SK-N-SH (cell line): Measurements from ENCODE around the gene IL13. TPM values are rescaled to one million over a fixed set of nuclear protein-coding genes. Genes with fewer than 3 reads are reported as not detected.

ENCODE experiments used
- CTCF ChIA-PET: fragments of 300-600, 350-600 bp; formaldehyde crosslinking; extraction: SDS; loops from one replicate; lab custom pipeline; 2021; lab: Yijun Ruan, JAX
- POLR2A ChIA-PET: fragments of 350-600 bp; sonication (Branson Sonifier 250); formaldehyde crosslinking; extraction: SDS; loops from one replicate; lab custom pipeline; 2020; ENCODE audit warnings: antibody characterized with exemption, inconsistent platforms; lab: Yijun Ruan, JAX
- DNase-seq: peaks from one replicate; pipeline ENCODE4 v3.0.0; 2012
- H2AFZ ChIP-seq: fragments of 200-600 bp; sonication (generic); 2 replicates; pipeline ENCODE4 v1.8.1; 2016; ENCODE audit warnings: antibody characterized with exemption, mild to moderate bottlenecking, low read depth
- H3F3A ChIP-seq: fragments of 200-600 bp; sonication (generic); replicated peaks from 2 replicates; pipeline ENCODE3; 2016; ENCODE audit warnings: antibody characterized with exemption, mild to moderate bottlenecking; ENCODE audit not compliant: insufficient read depth
- H3K27ac ChIP-seq, 2 experiments: fragments of 200-500 bp in 1 of 2; fragments of 200-600 bp in 1 of 2; sonication (Bioruptor generic) in 1 of 2; sonication (generic), shearing (Covaris generic) in 1 of 2; 2 replicates each; pipeline versions ENCODE4 v1.5.1 to v1.6.1; 2014 to 2016; ENCODE audit warnings: low read depth in 2 of 2, inconsistent platforms in 1 of 2, low read length in 1 of 2, mild to moderate bottlenecking in 1 of 2, mixed read lengths in 1 of 2
- H3K27me3 ChIP-seq: fragments of 200-600 bp; sonication (generic), shearing (Covaris generic); 2 replicates; pipeline ENCODE4 v1.6.1; 2016; ENCODE audit warnings: mixed run types; ENCODE audit not compliant: insufficient read depth
- H3K36me3 ChIP-seq, 2 experiments: fragments of 200-500 bp in 1 of 2; fragments of 200-600 bp in 1 of 2; sonication (Bioruptor generic) in 1 of 2; sonication (generic) in 1 of 2; replicated peaks in 1 of 2; 2 replicates each; pipeline versions ENCODE3 to v1.5.1; 2014 to 2016; ENCODE audit warnings: low read length in 1 of 2, mild to moderate bottlenecking in 1 of 2; ENCODE audit not compliant: insufficient read depth in 2 of 2, control insufficient read depth in 1 of 2
- H3K4me1 ChIP-seq, 2 experiments: fragments of 200-500 bp in 1 of 2; fragments of 200-600 bp in 1 of 2; sonication (Bioruptor generic) in 1 of 2; sonication (generic), shearing (Covaris generic) in 1 of 2; 2 replicates each; pipeline versions ENCODE4 v1.5.1 to v1.6.1; 2014 to 2016; ENCODE audit warnings: low read depth in 1 of 2, low read length in 1 of 2, mixed run types in 1 of 2; ENCODE audit not compliant: insufficient read depth in 2 of 2, control insufficient read depth in 1 of 2
- H3K4me2 ChIP-seq: fragments of 200-600 bp; sonication (generic), shearing (Covaris generic); 2 replicates; pipeline ENCODE4 v1.6.1; 2017; ENCODE audit warnings: mixed run types
- H3K4me3 ChIP-seq, 2 experiments: fragments of 200-500 bp in 1 of 2; fragments of 200-600 bp in 1 of 2; sonication (Bioruptor generic) in 1 of 2; sonication (generic), shearing (Covaris generic) in 1 of 2; 2 replicates each; pipeline versions ENCODE4 v1.5.1 to v1.8.1; 2014 to 2016; ENCODE audit warnings: low read depth in 2 of 2, inconsistent platforms in 1 of 2, low read length in 1 of 2, mild to moderate bottlenecking in 1 of 2, mixed read lengths in 1 of 2, moderate library complexity in 1 of 2
- H3K79me2 ChIP-seq: fragments of 200-600 bp; sonication (generic); 2 replicates; pipeline ENCODE4 v1.8.1; 2017; ENCODE audit warnings: mild to moderate bottlenecking; ENCODE audit not compliant: insufficient read depth
- H3K9ac ChIP-seq: fragments of 200-600 bp; sonication (generic); 2 replicates; pipeline ENCODE4 v1.6.1; 2017; ENCODE audit warnings: mixed run types
- H3K9me2 ChIP-seq: fragments of 200-600 bp; sonication (generic); 2 replicates; pipeline ENCODE4 v1.6.1; 2017; ENCODE audit warnings: mixed run types
- H3K9me3 ChIP-seq: fragments of 200-600 bp; sonication (generic); 2 replicates; pipeline ENCODE4 v1.6.1; 2017; ENCODE audit warnings: mixed run types, mild to moderate bottlenecking, moderate library complexity
- H4K20me1 ChIP-seq: fragments of 200-600 bp; sonication (generic); 2 replicates; pipeline ENCODE4 v1.6.1; 2017; ENCODE audit warnings: mild to moderate bottlenecking, mixed run types; ENCODE audit not compliant: insufficient read depth
- EP300 ChIP-seq, 2 experiments: IDR thresholded peaks; 2 replicates each; pipeline versions ENCODE4 v1.4.0 to v1.6.1; 2012; ENCODE audit warnings: borderline replicate concordance in 1 of 2, low read depth in 1 of 2, low read length in 1 of 2
- EZH2phosphoT487 ChIP-seq: fragments of 200-600 bp; sonication (generic); IDR thresholded peaks from 2 replicates; pipeline ENCODE4 v1.6.1; 2017; ENCODE audit warnings: low read depth, mixed run types, mild to moderate bottlenecking, antibody characterized with exemption, moderate library complexity, borderline replicate concordance
- FOSL2 ChIP-seq: IDR thresholded peaks from 2 replicates; pipeline ENCODE4 v1.4.0; 2012; ENCODE audit warnings: low read depth, mild to moderate bottlenecking, moderate library complexity, borderline replicate concordance
- FOXJ3 ChIP-seq: sonication (generic); formaldehyde crosslinking; IDR thresholded peaks from 2 replicates; pipeline ENCODE4 v1.5.1; 2020; ENCODE audit warnings: mild to moderate bottlenecking, missing genetic modification reagents
- GATA2 ChIP-seq: sonication (generic); formaldehyde crosslinking; IDR thresholded peaks from 2 replicates; pipeline ENCODE4 v1.5.0; 2020; ENCODE audit warnings: mild to moderate bottlenecking, missing genetic modification reagents
- IRF3 ChIP-seq: fragments of 150-350 bp; IDR thresholded peaks from 2 replicates; pipeline ENCODE4 v1.6.1; 2016; ENCODE audit warnings: mild to moderate bottlenecking, low read depth, low read length
- JUND ChIP-seq: IDR thresholded peaks from 2 replicates; pipeline ENCODE4 v1.4.0; 2012
- MEF2A ChIP-seq: IDR thresholded peaks from 2 replicates; pipeline ENCODE4 v1.4.0; 2012; ENCODE audit warnings: low read depth, borderline replicate concordance
- PBX3 ChIP-seq: IDR thresholded peaks from 2 replicates; pipeline ENCODE4; 2012
- POLR2AphosphoS5 ChIP-seq: IDR thresholded peaks from 2 replicates; pipeline ENCODE4 v1.6.1; 2012; ENCODE audit warnings: low read depth, low read length
- RAD21 ChIP-seq: IDR thresholded peaks from 2 replicates; pipeline ENCODE4 v1.6.1; 2012; ENCODE audit warnings: mild to moderate bottlenecking, low read length
- RCOR1 ChIP-seq: fragments of 150-350 bp; IDR thresholded peaks from 2 replicates; pipeline ENCODE4 v1.6.1; 2017; ENCODE audit warnings: antibody characterized with exemption, low read length
- RFX5 ChIP-seq: IDR thresholded peaks from 2 replicates; pipeline ENCODE4 v1.6.1; 2012; ENCODE audit warnings: mild to moderate bottlenecking, improper control_type of control experiment, low read length
- RXRA ChIP-seq: IDR thresholded peaks from 2 replicates; pipeline ENCODE4 v1.4.0; 2012; ENCODE audit warnings: low read depth, mild to moderate bottlenecking, borderline replicate concordance
- SIN3A ChIP-seq: IDR thresholded peaks from 2 replicates; pipeline ENCODE4 v1.6.1; 2012; ENCODE audit warnings: low read depth, mild to moderate bottlenecking, low read length, moderate library complexity, borderline replicate concordance
- TCF12 ChIP-seq: IDR thresholded peaks from 2 replicates; pipeline ENCODE4 v1.4.0; 2012
- TEAD4 ChIP-seq: IDR thresholded peaks from 2 replicates; pipeline ENCODE4 v1.4.0; 2012; ENCODE audit warnings: mild to moderate bottlenecking, borderline replicate concordance; ENCODE audit not compliant: insufficient read depth
- USF2 ChIP-seq: fragments of 150-350 bp; IDR thresholded peaks from 2 replicates; pipeline ENCODE4 v1.6.1; 2017; ENCODE audit warnings: antibody characterized with exemption, low read length, low read depth, borderline replicate concordance
- WGBS: methylation state at CpG from one replicate; pipeline ENCODE4 v1.1.6; 2017; ENCODE audit warnings: low lambda C conversion rate; 5-methylcytosine and 5-hydroxymethylcytosine counted together
- polyA plus RNA-seq, 3 experiments: library from polyadenylated mRNA; depleted of rRNA; stranded (reverse); fragments of >200 nt; gene quantifications; 2 replicates each; pipeline ENCODE4 v1.2.3, GENCODE V29; 2012
- TF ChIP-seq, protein P1 (sequence below): fragments of 200-600 bp; sonication (generic); IDR thresholded peaks from 2 replicates; pipeline ENCODE4 v1.6.1; 2017; ENCODE audit warnings: antibody characterized with exemption, mild to moderate bottlenecking, moderate library complexity
- TF ChIP-seq, protein P2 (sequence below): IDR thresholded peaks from 2 replicates; pipeline ENCODE4 v1.6.1; 2012; ENCODE audit warnings: mild to moderate bottlenecking, low read depth, low read length, moderate library complexity

The IL13 gene
- polyA plus RNA-seq, 1 of the 3 experiments (the other 2 are of a cell fraction): 0.08 TPM

GRCh38 chr5:132689513-132689912 is 31.5 kb downstream of the IL13 start:
- no peak for TF ChIP-seq GATA2 (CRISPR knock-in tag)
- no peak for TF ChIP-seq TEAD4
- TF ChIP-seq, protein P1, sequence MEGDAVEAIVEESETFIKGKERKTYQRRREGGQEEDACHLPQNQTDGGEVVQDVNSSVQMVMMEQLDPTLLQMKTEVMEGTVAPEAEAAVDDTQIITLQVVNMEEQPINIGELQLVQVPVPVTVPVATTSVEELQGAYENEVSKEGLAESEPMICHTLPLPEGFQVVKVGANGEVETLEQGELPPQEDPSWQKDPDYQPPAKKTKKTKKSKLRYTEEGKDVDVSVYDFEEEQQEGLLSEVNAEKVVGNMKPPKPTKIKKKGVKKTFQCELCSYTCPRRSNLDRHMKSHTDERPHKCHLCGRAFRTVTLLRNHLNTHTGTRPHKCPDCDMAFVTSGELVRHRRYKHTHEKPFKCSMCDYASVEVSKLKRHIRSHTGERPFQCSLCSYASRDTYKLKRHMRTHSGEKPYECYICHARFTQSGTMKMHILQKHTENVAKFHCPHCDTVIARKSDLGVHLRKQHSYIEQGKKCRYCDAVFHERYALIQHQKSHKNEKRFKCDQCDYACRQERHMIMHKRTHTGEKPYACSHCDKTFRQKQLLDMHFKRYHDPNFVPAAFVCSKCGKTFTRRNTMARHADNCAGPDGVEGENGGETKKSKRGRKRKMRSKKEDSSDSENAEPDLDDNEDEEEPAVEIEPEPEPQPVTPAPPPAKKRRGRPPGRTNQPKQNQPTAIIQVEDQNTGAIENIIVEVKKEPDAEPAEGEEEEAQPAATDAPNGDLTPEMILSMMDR: no peak
- TF ChIP-seq JUND: no peak
- TF ChIP-seq RFX5: no peak
- TF ChIP-seq RCOR1: no peak
- TF ChIP-seq RAD21: no peak
- TF ChIP-seq EZH2phosphoT487: no peak
- no peak for TF ChIP-seq POLR2AphosphoS5
- Histone ChIP-seq H3K36me3 (peaks cover 0 to 7% of the 10 kb centered on the region in 2 experiments), H3K9ac (no peak overlapping the region), H3K4me3 (no peak overlapping the region), H3K27ac (no peak overlapping the region), H3F3A (no peaks in the 10 kb centered on the region), H3K9me3 (no peaks in the 10 kb centered on the region), H3K9me2 (no peaks in the 10 kb centered on the region), H4K20me1 (no peaks in the 10 kb centered on the region), H3K4me1 (no peaks in the 10 kb centered on the region), H3K4me2 (no peak overlapping the region), H3K27me3 (no peaks in the 10 kb centered on the region), H3K79me2 (no peaks in the 10 kb centered on the region), H2AFZ (no peak overlapping the region)
- ChIA-PET CTCF (interaction anchor here (1.0 to 1.4 kb wide), 2 partner anchors 13 to 163 kb away, joined by 4 read pairs; no protein-coding TSS in a partner anchor), POLR2A (no interaction called here)
- DNase-seq: no peak
- 90% methylated on average over 7 of the region's 7 CpGs for WGBS

- Histone ChIP-seq H3K4me1 (no peaks in the 10 kb centered on the region), H3K79me2 (no peaks in the 10 kb centered on the region), H2AFZ (no peak overlapping the region), H4K20me1 (no peaks in the 10 kb centered on the region), H3K27me3 (no peaks in the 10 kb centered on the region), H3F3A (no peaks in the 10 kb centered on the region), H3K4me3 (no peak overlapping the region), H3K4me2 (no peak overlapping the region), H3K9me3 (no peaks in the 10 kb centered on the region), H3K9me2 (no peaks in the 10 kb centered on the region), H3K9ac (no peak overlapping the region), H3K36me3 (peaks cover 0 to 7% of the 10 kb centered on the region in 2 experiments), H3K27ac (no peak overlapping the region)
- CTCF ChIA-PET: interaction anchor here (1.4 kb wide), 1 partner anchor 13 kb away, joined by 4 read pairs; no protein-coding TSS in a partner anchor
- 95% methylated on average over 3 of the region's 3 CpGs for WGBS
- POLR2A ChIA-PET: no interaction called here
- DNase-seq: no peak
- TF ChIP-seq IRF3: no peak
- no peak for TF ChIP-seq EP300 (IDR thresholded peaks at IDR 0.05; ENCODE audit: borderline replicate concordance in 1 of 2, low read depth in 1 of 2, low read length in 1 of 2)
- TF ChIP-seq PBX3: no peak
- no peak for TF ChIP-seq USF2
- no peak for TF ChIP-seq POLR2AphosphoS5
- no peak for TF ChIP-seq GATA2 (CRISPR knock-in tag)
- no peak for TF ChIP-seq FOSL2
- TF ChIP-seq, protein P2, sequence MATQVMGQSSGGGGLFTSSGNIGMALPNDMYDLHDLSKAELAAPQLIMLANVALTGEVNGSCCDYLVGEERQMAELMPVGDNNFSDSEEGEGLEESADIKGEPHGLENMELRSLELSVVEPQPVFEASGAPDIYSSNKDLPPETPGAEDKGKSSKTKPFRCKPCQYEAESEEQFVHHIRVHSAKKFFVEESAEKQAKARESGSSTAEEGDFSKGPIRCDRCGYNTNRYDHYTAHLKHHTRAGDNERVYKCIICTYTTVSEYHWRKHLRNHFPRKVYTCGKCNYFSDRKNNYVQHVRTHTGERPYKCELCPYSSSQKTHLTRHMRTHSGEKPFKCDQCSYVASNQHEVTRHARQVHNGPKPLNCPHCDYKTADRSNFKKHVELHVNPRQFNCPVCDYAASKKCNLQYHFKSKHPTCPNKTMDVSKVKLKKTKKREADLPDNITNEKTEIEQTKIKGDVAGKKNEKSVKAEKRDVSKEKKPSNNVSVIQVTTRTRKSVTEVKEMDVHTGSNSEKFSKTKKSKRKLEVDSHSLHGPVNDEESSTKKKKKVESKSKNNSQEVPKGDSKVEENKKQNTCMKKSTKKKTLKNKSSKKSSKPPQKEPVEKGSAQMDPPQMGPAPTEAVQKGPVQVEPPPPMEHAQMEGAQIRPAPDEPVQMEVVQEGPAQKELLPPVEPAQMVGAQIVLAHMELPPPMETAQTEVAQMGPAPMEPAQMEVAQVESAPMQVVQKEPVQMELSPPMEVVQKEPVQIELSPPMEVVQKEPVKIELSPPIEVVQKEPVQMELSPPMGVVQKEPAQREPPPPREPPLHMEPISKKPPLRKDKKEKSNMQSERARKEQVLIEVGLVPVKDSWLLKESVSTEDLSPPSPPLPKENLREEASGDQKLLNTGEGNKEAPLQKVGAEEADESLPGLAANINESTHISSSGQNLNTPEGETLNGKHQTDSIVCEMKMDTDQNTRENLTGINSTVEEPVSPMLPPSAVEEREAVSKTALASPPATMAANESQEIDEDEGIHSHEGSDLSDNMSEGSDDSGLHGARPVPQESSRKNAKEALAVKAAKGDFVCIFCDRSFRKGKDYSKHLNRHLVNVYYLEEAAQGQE: no peak
- TF ChIP-seq RXRA: no peak
- no peak for TF ChIP-seq FOXJ3 (CRISPR knock-in tag)
- no peak for TF ChIP-seq SIN3A
- TF ChIP-seq TCF12: no peak
- no peak for TF ChIP-seq MEF2A
- no peak for TF ChIP-seq JUND
Measured at GRCh38 chr5:132690156-132690555, 32.2 kb downstream of the IL13 start.
